Stimulated activated CD8-positive, alpha-beta memory T cell treated with anti-CD3 and anti-CD28 coated beads, Interleukin-15, amount 100 ng/mL, for 4 hours (primary cell): ENCODE measurements around the gene TFAP2A.

Source experiments
- DNase-seq, 2 donors: peaks; one replicate each; pipeline ENCODE4 v3.0.0-alpha.2; 2020; ENCODE audit warnings: low read depth in 2 of 2

The TFAP2A gene

DNA sequence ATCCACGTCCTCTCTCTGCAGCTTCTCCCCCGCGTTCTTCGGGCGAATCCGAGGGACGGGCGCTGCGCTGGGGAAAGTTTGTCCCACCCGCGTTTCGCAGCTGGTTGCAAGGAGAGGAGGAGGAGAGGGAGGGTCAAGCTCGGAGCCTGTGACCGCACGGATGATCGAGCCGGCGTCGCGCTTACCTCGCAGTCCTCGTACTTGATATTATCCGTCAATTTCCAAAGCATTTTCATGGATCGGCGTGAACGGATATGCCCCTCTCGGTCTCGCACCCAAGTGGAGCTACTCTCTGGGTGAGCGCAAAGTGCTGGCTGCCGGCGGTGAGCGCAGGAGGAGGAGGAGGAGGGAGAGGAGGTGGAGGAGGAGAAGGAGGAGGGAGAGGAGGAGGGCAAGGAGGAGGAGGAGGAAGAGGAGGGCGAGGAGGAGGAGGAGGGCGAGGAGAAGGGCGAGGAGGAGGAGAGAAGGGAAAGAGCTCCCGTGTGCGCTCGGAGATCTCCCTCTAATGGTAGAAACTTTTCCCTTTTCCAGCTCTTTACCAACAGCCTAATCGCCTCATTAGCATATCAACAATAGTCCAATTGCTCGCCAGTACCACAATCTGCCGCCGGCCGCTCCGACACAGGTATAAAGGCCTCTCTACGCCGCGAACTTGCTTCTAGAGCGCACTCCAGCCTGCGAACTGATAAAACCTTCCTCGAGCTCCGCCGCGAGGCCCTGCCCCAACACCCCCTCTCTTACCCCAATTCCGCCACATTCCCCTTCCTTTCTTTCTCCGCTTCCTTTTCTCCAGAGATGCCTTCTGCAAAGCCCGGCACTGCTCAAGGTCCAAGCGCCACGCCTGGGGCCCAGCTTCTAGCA lies at the start of gene TFAP2A:
TFAP2A (minus strand) TSS at position 319 of the 861 bp plus-strand sequence; CDS start at position 236, 83 bp downstream.
- DNase-seq: no peak

GRCh38 chr6:10463491-10464481 lies 48.9 kb upstream of the TFAP2A start:
- no peak for DNase-seq

GRCh38 chr6:10463040-10463439 lies 48.2 kb upstream of the TFAP2A start:
- DNase-seq: no peak

DNA sequence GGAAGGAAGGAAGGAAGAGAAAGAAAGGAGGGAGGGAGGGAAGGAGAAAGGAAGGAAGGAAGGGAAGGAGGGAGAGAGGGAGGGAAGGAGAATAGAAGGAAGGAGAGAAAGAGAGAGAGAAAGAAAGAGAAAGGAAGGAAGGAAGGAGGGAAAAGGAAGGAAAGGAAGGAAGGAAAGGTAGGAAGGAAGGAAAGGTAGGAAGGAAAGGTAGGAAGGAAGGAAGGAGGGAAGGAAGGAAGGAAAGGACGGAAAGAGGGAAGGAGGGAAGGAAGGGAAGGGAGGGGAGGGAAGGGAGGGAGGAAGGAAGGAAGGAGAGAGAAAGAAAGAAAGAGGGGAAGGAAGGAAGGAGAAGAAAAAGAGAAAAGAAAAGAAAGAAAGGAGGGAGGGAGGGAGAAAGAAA lies 47.0 kb upstream of the TFAP2A start:
- no peak for DNase-seq

DNA sequence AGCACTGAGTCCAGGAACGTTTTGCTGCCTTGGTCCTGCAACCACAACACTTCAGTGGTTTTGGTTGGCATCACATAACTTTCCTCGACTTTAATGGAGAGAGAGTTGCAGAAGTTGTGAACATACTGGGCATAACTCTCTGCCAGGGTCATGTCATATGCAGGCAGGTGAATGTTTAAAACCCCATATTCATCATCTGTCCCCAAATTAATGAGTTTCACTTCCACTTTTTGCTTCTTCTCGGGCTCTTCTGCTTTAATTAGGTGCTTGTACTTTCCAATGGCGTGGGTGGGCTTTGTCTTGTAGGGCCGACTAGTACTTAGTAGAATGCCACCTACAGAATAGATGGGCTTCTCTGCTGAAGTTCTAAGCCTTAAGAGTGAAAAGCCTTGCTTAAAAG lies 45.2 kb upstream of the TFAP2A start:
- no peak for DNase-seq

DNA sequence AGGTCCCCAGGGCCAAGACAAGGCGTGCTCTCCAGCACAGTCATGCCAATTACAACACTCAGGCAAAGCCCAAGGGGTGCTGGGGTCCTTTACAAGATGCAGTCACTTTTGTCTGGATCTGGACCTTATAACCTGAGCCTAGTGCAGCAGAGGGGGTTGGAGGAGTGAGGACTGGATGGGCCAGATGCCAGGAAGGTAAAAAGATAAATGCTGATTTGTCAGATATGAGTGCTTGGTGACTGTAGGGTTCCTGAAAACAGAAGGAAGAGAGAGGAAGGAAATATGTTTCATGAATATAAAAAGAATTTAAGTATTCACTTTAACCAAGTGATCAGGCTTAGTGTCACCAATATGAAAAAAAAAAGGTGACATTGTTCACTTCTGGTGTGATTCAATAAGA lies 43.4 kb upstream of the TFAP2A start:
- DNase-seq: no peak

DNA sequence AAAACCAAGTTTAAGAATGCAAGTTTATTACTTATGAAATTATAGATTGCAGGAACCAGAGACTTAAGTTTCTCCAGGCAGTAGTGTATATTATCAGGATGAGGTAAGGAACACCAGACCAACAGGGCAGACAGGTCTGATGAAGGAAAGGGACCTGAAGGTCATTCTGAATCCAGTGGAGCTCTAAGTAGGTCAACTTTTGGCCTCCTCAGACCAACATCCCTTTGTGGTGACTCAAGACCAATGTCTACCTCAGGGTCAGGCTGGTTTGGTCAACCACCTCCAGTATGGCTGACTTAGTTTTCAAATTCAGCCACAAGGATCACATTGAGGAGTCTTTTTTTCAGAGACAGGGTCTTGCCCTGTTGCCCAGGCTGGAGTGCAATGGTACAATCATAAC lies 38.7 kb upstream of the TFAP2A start:
- DNase-seq: no peak

- DNase-seq: no peak
These were observed 37.1 kb upstream of the TFAP2A start for GRCh38 chr6:10451828-10452509.

DNA sequence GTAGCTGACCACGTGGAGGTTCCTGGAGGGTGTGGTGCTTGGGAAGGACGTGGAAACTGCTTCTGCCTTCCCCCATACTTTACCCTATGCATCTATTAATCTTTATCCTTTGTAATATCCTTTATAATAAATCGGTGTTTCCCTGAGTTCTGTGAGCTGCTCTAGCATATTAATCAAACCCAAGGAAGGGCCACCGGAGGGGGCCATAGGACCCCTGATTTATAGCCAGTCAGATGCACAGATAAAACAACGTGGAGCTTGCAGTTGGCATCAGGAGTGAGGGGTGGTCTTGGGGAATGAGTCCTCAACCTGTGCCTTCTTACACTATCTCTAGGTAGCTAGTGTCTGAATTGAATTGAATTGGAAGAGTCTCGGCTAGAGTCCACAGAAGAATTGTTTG lies 36.5 kb upstream of the TFAP2A start:
- no peak for DNase-seq

GRCh38 chr6:10449751-10450150 lies 34.9 kb upstream of the TFAP2A start:
- no peak for DNase-seq

- no peak for DNase-seq
These were observed 33.2 kb upstream of the TFAP2A start for GRCh38 chr6:10448096-10448495.

GRCh38 chr6:10446548-10446947 lies 31.7 kb upstream of the TFAP2A start:
- no peak for DNase-seq

GRCh38 chr6:10441655-10442009 lies 26.8 kb upstream of the TFAP2A start:
- no peak for DNase-seq

GRCh38 chr6:10441004-10441654 lies 26.3 kb upstream of the TFAP2A start:
- no peak for DNase-seq

- DNase-seq: no peak
These were observed 23.0 kb upstream of the TFAP2A start for GRCh38 chr6:10437891-10438290.

DNA sequence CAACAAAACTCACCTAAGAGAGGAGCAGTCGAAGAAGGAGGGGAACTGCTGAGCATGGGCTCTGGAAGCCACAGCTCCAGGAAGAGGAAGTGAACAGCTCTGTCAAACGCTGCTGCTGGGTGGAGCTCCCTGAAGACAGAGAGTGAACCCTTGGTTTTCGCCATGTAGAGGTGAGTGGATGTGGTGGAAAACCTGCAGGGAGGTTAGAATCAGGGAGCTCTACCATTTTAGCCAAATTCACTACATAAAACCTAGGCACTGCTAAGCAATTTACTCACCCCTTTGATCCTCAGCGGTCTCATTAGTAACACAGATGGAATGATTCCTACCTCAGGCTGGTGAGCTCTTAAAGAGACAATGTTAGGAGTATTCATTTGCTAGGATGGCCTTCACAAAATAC lies 19.4 kb upstream of the TFAP2A start:
- no peak for DNase-seq

DNA sequence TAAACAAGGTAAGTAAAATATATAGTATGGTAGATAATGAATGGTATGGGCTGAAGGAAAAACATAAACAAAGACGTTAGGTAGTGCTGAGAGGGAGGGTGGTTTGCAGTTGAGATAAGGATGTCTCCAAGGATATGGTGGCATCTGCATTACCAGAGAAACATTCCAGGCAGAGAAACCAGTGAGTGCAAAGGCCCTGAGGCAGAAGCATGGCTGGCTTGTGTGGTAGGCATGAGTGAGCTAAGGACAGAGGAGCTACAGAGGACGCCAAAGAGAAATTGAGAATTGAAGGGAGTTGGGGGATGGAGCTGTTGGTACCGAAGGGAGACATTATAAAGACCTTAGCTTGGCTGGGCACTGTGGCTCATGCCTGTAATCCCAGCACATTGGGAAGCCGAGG lies 18.4 kb upstream of the TFAP2A start:
- DNase-seq: no peak

GRCh38 chr6:10431423-10432164 lies 16.7 kb upstream of the TFAP2A start:
- no peak for DNase-seq

GRCh38 chr6:10429638-10430427 lies 15.0 kb upstream of the TFAP2A start:
- no peak for DNase-seq

DNA sequence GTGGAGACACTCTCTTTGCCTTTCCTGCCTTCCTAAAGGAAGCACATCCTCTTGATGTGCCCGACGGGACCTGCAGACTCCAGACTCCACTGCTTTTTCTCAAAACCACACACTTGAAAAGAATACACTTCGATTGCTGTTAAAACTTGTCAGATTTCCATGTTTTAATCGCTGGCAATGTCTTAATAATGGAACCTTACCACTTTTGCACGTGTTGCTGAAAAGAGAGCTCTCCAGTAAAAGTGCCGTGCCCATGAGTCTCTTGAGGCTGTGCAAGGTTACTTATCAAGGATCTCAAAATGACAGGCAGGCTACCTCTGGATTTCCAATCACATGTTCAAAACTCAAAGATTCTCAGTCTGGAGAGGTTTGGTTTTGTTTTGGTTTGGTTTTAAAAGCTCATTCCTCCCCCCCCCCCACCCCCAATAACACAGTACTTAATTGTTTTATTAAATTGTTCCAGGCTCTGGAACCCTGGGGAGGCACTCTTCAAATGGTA lies 12.0 kb upstream of the TFAP2A start:
- DNase-seq: no peak
